ENCODE measurements around the gene YBX2.

YBX2 gene

GRCh38 chr17:7295230-7296180, 1.1 kb upstream of the YBX2 start:
- DNase-seq, result no peak

GRCh38 chr17:7293816-7294613, 424 bp downstream of the YBX2 start:
- no peak for DNase-seq

GRCh38 chr17:7293159-7293558, 1.3 kb downstream of the YBX2 start:
- DNase-seq, result no peak

GRCh38 chr17:7292729-7293128, 1.7 kb downstream of the YBX2 start:
- no peak for DNase-seq

- DNase-seq, result no peak
These were observed 2.2 kb downstream of the YBX2 start for GRCh38 chr17:7292194-7292593.

GRCh38 chr17:7290685-7291084, 3.8 kb downstream of the YBX2 start:
- DNase-seq, result no peak

- no peak for DNase-seq
These were observed 4.3 kb downstream of the YBX2 start for GRCh38 chr17:7290166-7290565.

GRCh38 chr17:7289256-7290032, 5.0 kb downstream of the YBX2 start:
- DNase-seq, result no peak

- no peak for DNase-seq
These were observed 8.8 kb downstream of the YBX2 start for GRCh38 chr17:7285679-7286078.

- DNase-seq, result no peak
These were observed 9.5 kb downstream of the YBX2 start for GRCh38 chr17:7284911-7285310.

- DNase-seq, result no peak
These were observed 10.8 kb downstream of the YBX2 start for GRCh38 chr17:7283471-7284216.

GRCh38 chr17:7282752-7283321, 11.6 kb downstream of the YBX2 start:
- DNase-seq, result no peak

GRCh38 chr17:7281953-7282751, 12.3 kb downstream of the YBX2 start:
- no peak for DNase-seq

- peak; percentile 81 for DNase-seq
These were observed 13.1 kb downstream of the YBX2 start, which contains the start of gene SLC2A4 for GRCh38 chr17:7281074-7281952. Gene SLC2A4 (plus strand): TSS chr17:7281718. CDS start chr17:7281935, 217 bp downstream.

- peak; percentile 82 for DNase-seq
These were observed 13.8 kb downstream of the YBX2 start for GRCh38 chr17:7280519-7281073.

- DNase-seq, result no peak
These were observed 15.0 kb downstream of the YBX2 start for GRCh38 chr17:7279448-7279847.

- DNase-seq, result no peak
These were observed 27.7 kb downstream of the YBX2 start for GRCh38 chr17:7266784-7267183.

- no peak for DNase-seq
These were observed 30.7 kb downstream of the YBX2 start for GRCh38 chr17:7263801-7264078.

GRCh38 chr17:7262935-7263800, 31.3 kb downstream of the YBX2 start:
- DNase-seq, result no peak
